Vagina (tissue), 2 donors: ENCODE results near the gene COX10.
A peak's percentile ranks its signal among the peaks of the same experiment; 100 is the strongest.

Experiments used
- CTCF ChIP-seq, 3 experiments: fragments of 450-650 bp in 2 of 3; fragments of 200-600 bp in 1 of 3; sonication (generic) in 1 of 3; IDR thresholded peaks; one replicate each; pipeline ENCODE4 v1.5.1; 2017 to 2019; ENCODE audit warnings: antibody characterized with exemption in 3 of 3, mild to moderate bottlenecking in 2 of 3, moderate library complexity in 2 of 3
- POLR2A ChIP-seq, 2 donors: fragments of 450-650 bp; IDR thresholded peaks; one replicate each; pipeline ENCODE4 v1.6.1; 2017; ENCODE audit warnings: antibody characterized with exemption in 2 of 2, mild to moderate bottlenecking in 2 of 2, moderate library complexity in 2 of 2
- POLR2AphosphoS5 ChIP-seq, 2 donors: sonication (generic); formaldehyde crosslinking; IDR thresholded peaks; one replicate each; pipeline ENCODE4 v1.9.0; 2017; ENCODE audit warnings: antibody characterized with exemption in 2 of 2, mild to moderate bottlenecking in 2 of 2, low read depth in 1 of 2; ENCODE audit not compliant: insufficient read depth in 1 of 2

GRCh38 chr17:14069251-14070021 is at the start of gene COX10:
- TF ChIP-seq CTCF (IDR thresholded peaks at IDR 0.05) (no peak), POLR2A (IDR thresholded peaks at IDR 0.05) (peak in 1 of 2 donors; percentile 51), POLR2AphosphoS5 (IDR thresholded peaks at IDR 0.05; ENCODE audit: insufficient read depth in 1 of 2, low read depth in 1 of 2) (peak; percentile 91 to 92)
